Central memory CD4-positive, alpha-beta T cell (primary cell): ENCODE data around the gene CGNL1.

Experiments
- DNase-seq: peaks from one replicate; pipeline ENCODE4 v3.0.0; 2022

The CGNL1 gene

DNA sequence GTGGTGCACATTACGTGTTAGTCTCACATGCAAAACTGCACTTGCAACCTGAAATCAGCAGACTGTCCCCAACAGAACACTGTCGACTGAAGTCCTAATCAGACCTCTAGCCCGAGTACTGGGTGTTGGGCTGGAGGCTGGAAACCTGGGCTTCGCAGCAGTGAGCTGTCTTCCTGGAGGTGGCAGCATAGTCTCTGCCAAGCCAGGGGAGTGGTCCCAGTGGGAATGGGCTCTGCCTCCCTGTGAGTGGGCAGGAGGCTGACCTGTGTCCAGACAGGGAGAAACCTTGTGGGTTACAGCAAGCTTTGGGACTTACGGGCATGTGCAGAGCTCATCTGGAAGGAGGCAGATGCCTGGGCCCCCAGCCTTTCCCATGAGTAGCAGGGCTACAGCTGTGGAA is 177.2 kb downstream of the CGNL1 start:
- DNase-seq: no peak

DNA sequence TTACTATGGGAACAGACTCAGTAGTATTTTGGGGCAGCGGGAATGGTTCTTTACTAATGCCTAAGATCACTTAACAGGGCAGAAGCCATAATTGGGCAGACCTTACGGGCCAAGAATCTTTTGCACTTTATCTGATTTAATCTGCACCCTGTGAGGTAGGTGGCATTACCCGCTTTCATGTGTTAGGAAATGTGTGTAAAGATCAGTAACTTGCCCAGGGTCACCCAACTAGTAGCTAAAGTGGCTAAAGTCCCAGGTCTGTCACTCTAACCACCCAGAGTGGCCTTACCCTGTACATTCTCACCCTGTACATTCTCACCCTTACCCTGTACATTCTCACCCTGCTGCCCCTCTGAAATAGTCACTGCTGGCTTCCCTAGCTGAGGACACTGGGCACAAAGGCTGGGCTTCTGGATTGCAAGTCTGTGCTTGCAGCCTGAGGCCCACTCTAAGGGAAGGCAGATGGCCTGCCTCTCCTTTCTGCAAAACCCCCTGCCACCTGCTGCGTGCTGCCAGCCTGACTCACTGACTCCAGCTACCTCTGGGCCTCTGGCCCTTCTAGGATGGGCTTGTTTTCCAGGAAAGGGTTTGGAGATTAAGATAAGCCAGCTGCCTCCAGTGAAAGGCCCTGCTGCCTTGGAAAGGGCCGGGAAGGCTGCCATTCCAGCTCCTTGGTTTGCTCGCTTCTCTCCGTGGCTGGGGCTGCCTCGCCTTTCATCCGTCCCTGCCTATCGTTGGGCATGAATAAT is 177.9 kb downstream of the CGNL1 start:
- DNase-seq: no peak

DNA sequence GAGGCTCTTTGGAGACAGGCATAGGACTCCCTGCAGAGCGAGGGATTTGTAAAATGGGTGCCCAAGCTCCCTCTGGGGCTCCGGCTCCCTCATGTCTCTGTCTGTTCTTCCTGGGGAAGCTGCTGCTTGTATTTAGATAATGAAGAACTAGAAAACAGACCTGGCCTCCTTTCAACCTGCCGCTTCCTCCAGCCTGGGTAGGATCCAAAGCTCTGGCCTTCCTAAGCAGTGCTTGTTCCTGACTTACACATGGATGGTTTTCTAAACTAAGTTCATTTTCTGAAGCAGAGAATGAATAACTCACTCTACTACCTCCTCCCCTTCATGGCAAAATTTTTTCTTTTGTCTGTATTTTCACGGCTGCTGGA is 178.5 kb downstream of the CGNL1 start:
- DNase-seq: no peak

DNA sequence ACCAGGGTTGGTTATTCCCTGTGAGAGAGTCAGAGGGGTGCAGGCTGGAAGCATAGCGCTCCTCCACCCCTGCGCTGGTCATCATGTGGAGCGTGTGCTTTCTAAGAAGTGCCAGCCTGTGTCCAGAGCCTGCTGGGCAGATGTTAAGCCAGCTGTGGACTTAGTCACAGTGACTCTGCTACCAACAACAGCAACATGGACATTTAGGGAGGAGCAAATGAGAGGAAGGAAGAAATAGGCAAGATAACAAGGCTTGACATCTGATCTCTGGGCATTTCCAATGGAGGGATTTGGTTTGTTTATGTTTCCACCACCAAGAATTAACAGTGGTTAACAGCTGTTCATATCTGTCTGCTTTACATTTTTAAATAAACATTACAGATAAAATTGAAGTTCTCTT is 179.0 kb downstream of the CGNL1 start:
- no peak for DNase-seq

DNA sequence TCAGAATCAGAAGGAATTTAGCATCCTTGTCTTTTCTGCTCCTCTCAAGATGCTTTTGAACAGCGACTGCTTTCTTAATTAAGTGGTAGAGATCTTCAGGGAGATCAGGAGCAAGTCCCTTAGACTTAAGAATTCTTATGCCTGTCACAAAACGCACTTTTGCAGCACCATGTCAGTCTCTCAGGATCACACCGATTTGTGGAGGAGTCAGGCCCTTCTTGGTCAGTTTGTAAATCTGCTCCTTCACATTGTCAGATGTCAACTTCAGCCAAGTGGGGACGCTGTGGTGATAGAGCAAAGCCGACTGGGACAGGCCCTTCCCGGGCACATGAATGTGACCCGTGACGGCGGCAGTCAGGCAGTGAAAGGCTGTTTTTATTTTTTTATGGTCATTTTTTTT is 179.7 kb downstream of the CGNL1 start:
- no peak for DNase-seq

DNA sequence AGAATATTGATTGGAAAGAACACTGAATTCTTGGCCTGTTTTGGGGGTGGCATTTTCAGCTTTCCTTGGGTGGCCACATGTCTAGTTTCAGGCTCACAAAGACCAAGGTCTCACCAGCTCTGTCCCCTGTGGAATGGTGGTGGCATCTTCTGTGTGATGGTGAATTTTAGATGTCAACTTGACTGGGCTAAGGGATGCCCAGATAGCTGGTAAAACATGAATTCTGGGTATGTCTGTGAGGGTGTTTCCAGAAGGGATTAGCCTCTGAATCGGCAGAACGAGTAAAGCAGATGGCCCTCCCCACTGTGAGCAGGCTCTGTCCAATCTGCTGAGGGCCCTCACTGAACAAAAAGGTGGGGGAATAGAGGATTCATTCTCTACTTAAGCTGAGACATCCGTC is 181.0 kb downstream of the CGNL1 start:
- DNase-seq: no peak

DNA sequence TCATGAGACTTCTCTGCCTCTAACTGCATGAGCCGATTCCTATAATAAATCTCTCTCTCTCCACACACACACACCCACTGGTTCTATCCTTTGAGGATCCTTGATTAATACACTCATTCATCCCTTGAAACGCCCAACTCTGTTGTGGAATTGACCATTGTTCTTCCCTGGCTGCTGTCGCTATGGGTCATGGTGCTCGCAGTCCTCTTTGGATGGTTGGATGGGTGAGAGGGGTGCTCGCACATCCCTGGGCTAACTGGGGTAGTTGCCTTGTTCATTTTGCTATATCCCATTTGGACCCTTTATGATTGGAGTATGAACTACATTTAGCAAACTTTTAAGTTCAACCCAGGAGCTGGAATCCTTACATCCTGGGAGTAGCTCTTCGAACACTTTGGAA is 181.5 kb downstream of the CGNL1 start:
- no peak for DNase-seq

DNA sequence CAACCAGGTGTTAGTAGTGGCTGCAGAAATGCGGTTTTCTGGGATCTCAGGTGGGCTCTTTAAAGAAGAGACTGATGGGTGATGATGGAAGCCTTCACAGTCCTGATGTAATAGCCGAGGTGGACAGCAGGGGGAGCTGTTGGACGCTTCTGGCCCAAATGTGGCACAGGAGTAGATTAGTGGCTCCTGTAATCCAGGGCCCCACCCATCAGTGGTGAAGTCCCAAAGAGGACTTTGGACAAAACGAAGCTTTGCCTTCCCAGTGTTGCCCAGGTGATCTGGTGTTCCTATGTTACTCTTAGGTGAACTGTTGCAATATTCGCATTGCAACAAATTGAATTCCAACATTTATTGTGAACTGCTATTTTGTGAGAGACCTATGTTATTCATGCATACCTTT is 183.6 kb downstream of the CGNL1 start:
- peak; percentile 38 for DNase-seq

DNA sequence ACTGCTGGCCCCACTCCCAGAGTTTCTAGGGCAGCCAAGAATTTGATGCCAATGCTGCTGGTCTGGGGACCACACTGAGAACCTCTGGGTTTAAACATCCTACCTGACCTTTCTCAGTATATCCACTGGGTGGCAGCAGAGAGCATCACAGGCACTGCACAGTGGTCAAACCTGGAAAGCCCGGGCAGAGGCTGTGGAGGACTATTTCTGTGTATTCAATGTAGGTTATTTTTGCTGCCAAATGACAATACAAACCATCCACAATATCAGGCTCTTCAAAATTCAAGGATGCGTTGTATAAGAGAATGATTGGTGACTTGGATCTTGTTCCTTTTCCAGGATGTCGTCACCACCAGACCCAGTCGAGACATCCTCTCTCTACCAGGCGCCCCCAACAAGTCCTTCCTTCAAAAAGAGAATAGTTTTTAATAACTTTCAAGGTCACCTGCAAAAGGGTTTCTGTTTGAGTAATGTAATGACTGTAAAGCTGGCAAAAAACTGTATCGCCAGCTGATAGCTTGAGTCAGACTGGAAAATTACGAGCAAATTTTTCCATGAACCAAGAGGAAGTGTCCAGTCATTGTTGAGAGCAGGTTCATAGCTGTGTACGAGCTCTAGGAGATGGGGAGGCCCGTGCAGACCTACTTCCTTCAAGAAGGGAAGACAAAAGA is 184.9 kb downstream of the CGNL1 start:
- DNase-seq: peak; percentile 55

DNA sequence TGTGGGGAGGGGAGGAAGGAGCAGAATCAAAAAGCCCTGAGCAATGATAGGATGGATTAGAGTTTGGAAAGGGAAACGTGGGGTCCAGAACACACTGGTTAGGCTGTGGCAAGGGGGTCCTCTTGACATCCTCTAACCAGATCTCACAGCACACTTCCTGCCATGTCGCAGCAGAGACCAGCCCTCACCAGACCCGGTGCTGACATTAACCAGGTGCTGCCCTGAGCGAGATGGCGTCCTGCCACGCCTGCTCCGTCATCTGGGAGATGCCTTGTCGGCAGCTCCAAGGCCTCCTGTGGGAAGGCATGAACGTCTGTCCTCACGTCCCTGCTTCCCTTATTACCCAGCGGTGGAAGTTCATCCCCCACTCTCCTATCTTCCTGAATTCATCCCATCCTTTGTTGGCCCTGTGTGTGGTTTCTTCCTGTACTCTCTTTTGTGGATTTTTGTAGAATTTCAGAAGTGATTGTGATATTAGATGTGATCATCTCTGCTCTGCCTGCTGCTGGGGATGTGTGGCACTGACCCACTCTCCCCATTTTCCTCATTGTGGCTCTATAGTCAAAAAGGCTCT is 186.0 kb downstream of the CGNL1 start:
- no peak for DNase-seq

DNA sequence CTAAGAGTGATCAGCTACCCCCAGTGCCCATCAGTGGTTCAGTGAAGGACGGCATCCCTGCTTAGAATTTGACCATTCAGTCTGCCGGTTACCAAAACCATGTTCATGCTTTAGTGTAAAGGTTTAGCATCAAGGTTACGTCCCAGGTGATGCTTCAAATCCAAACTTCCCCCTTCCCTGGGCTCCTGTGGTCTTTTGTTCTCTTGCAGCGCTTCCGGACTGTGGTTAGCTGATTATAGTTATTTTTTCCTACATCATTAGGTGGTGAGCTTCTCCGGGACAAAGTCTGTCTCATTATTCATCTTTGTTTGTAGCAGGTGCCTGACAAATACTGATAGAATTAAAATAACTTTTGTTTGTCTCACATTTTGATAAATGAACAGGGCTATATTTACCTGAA is 187.1 kb downstream of the CGNL1 start:
- peak; percentile 13 for DNase-seq

DNA sequence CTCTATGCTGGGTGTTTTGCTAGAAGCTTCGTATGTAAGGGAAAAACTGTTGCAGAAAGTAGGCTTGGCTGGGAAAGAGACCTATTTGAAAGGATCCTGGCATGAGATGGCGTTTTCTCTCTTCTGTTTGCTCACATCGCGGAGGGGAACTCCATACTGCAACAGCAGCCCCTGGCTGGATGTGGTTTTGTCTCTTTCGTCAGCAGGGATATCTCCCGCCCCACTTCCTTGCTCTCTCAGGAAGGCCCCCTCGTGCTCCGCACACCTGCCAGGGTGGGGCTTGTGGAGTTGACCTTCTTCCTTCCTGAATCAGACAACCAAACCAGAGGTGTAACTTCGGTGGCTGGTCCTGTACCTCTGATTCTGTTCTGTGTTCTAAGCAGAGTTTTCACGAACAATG is 189.0 kb downstream of the CGNL1 start:
- DNase-seq: peak; percentile 78

DNA sequence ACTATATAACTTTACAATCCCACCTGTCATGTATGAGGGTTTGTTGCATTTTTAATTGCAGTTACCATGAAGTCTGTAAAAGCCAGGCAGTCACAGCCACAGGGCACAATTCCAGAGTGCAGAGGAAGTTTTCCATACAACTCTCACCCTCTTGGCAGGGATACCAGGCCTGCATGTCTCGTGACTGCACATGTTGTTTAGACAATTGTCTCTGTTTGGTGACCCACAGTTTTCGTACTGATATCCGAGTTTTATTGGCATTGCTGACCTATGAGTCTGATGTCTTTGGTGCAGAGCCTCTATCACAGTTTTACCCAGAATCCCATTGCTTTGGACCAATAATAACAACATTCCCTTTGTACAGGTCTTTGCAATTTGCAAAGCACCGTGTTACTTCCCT is 190.5 kb downstream of the CGNL1 start:
- DNase-seq: no peak

DNA sequence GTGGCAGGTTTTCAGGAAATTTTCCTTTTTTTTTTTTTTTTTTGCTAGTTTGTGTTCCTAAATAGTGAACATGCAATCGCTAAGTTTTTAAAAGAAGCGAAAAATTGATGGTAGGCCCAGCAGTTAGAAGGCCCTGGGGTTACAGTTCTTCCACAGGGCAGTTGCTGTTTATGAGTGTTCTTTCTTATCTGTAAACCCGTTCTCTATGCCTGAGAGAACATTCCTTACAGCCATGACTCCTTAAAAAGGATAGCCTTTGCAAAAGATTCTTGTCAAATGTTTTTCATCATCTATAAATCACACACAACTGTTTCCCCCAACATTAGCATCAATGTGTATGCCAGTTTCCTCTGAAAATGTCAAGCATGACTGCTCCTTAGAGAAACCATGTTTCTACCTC is 191.6 kb downstream of the CGNL1 start:
- no peak for DNase-seq

DNA sequence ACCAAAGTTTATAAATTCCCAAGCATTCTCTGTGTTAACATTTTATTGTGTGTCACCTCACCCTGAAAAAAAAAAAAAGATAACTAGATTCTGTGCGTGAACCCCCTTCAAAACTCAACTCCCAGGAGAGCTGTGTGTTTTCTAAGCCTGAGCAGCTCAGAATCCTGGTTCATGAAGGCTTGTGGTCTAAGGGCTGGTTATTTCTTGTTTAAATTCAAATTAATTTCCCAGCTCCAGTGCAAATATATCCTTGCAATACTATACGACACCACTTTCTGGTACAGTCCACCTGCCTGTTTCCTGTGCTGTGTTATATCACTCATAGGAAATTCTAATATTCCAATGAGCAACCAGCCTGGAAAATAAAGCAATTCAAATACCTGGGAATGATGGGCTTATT is 192.0 kb downstream of the CGNL1 start:
- DNase-seq: no peak

DNA sequence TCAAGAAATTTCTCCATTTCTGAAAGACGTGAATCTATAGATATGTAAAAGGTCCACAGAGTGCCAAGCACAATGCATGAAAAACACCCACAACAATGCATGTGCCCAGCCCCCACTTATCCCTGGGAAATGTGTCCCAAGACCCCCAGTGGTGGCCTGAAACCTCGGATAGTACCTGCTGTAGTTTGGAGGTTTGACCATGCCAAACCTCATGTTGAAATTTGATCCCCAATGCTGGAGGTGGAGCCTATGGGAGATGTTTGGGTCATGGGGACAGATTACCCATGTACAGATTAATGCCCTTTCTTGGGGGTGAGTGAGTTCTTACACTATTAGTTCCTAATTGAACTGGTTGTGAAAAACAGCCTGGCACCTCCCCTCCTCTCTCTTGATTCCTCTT is 194.0 kb downstream of the CGNL1 start:
- DNase-seq: no peak

DNA sequence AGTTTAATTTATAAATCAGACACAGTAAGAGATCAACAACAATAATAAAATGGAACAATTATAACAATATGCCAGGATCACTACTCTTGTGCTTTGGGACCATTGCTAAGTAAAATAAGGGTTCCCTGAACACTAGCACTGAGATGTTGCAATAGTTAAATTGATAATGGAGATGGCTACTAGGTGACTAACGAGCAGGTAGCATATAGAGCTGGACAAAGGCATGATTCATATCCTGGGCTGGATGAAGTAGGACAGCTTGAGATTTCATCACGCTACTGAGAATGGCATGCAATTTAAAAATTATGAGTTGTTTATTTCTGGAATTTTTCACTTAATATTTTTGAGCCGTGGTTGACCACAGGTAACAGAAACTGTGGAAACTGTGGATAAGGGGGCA is 194.7 kb downstream of the CGNL1 start:
- DNase-seq: no peak

DNA sequence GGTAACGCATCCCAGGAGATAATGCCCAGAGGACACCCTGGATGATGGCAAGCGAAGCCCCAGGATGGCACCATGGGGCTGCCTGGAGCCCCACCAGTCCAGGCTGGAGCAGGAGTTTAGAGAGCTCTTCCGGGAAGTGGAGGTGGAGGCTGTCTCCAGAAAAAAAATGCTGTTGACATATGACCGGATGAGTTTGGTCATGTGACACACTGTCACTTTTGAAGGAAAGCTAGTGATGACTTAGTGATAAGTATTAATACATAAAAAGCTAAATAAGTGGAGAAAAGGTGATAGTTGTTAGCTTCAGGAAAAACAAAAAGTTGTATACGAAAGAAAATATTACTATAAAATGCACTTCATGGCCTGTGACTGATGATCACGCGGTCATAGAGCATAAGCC is 195.4 kb downstream of the CGNL1 start:
- DNase-seq: no peak

DNA sequence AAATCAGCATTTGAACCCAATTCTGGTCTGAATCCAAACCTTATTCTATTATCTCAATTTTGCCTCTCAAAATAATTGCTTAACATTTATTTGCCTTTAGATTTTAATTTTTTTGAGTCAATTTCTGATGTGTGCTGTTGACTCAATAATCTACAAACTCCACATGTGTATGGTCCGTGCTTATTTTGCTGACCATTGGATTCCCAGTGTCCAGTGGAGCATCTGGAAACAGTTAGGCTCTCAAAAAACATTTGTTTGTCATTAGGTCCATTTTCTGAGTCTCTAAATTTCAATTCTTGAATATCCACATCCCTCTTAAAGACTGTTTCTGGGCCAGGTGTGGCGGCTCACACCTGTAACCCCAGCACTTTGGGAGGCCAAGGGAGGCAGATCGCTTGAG is 196.2 kb downstream of the CGNL1 start:
- no peak for DNase-seq

DNA sequence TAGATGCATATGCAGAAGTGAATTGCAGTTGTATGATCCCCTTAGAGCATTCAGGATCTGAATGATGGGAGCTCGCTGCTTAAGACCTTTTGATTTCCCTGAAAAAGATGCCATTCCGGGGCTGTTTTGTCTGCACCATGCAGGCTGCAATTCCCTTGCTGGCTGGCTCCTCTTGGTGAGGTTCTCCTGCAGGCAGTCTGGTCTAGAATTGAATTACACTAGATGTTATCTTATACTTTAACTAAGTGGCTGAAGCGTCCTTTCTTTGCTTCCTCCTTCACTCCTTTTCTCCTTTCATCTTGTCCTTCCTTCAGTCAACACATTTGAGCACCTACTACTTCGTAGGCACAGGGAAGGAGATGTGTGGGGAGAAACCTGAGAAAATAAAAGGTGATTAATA is 196.8 kb downstream of the CGNL1 start:
- no peak for DNase-seq

DNA sequence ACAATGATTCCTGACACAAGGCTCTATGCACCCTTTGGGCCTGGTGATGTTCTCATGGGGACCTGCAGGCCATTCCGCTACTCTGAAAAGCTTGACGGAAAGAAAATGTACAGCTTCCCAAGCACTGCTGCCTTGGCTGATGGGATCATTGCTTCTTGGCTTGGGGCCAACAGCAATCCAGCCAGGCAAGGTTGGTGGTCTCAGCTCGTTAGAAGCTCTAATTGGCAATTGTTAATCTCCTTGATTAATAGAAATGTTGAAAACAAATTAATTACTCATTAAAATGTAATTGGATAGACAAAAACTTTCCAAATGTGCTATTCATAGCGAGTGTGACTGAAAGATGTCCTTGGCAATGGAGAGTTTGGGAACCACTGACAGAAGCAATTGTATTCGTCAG is 199.1 kb downstream of the CGNL1 start:
- no peak for DNase-seq

DNA sequence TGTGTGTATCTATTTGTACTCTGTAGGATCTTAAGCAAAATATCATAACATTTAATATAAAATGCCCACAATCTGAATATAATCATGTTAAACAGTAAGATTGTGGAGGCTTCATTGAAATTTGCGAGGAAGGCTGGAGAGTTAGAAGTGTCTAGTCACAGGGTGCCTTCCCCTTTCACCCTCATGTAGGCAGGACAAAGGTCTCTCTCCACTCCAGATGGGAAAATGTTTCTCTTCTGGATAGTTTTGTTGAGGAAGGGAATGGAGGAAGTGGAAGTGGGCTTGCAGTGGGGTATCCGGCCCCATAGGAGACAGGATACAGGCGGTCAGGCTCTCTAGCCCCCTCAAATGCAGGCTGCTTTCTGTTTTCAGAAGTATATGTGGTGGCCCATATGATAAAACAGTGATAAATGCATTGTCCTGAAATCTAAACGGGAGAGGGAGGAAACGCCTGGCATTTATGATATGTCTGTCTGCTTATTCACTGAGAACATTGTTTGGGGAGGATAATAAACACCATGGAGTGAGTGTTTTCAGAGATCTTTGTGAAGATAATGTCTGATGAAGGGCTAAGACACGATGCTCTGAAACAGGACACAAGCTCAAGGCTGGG is 202.1 kb downstream of the CGNL1 start:
- DNase-seq: no peak

DNA sequence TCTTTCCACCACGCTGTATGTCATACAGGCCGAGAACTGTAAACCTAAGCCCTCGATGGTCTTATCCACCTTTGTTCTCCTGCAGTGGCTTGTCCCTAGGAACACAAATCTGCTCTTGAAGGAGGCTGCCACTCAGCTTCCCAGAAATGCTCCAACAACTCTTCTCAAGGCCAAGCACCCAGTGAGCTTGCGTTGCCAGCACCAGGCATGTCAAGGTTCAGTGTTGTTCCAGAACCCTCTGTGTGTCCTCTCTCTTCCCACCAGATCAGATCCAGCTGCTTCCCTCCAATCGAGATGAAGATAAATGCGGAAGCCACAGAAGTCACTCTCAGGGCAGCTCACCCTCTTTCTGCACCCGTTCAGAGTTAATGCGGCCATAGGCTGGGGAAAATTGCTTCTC is 204.1 kb downstream of the CGNL1 start:
- DNase-seq: no peak

DNA sequence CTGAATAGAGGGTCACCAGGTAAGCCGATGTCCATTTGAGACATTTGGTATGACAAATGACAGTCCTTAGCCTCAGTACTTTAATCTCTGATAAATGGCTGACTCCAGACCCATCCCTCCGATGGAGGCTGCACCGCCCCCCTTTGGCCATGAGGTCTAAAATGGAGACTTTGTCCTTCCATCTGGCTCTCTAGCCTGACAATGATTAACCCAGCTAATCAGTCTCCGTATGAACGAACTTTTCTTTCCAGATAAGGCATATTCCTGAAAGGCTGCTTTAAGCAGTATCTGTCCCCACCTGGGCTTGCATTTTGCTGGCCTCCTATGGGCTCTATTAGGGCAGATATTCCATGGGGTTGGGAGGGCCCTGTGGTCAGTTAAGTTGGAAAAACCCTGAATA is 204.6 kb downstream of the CGNL1 start:
- no peak for DNase-seq
